Keratinocyte (primary cell): ENCODE data around the gene TPCN2.

Experiments used
- CTCF ChIP-seq, 3 experiments: IDR thresholded peaks in 1 of 3; conservative IDR thresholded peaks in 1 of 3; optimal IDR thresholded peaks in 1 of 3; 2 replicates in 2 of 3; 3 replicates in 1 of 3; pipeline versions ENCODE3 to v1.5.1; 2011; ENCODE audit warnings: low read length in 3 of 3, mild to moderate bottlenecking in 3 of 3, moderate library complexity in 2 of 3, control low read depth in 1 of 3, inconsistent platforms in 1 of 3; ENCODE audit not compliant: insufficient read depth in 2 of 3; ENCODE audit errors: extremely low read depth in 1 of 3
- EZH2 ChIP-seq: IDR thresholded peaks from one replicate; pipeline ENCODE4 v1.6.1; 2012; ENCODE audit warnings: inconsistent platforms, mild to moderate bottlenecking, low read length, moderate library complexity

- TF ChIP-seq CTCF (optimal IDR thresholded peaks at IDR 0.05 in 1 of 3, IDR thresholded peaks at IDR 0.05 in 1 of 3, conservative IDR thresholded peaks at IDR 0.05 in 1 of 3; ENCODE audit: extremely low read depth in 1 of 3, insufficient read depth in 2 of 3, low read length in 3 of 3) = no peak
- no peak for TF ChIP-seq EZH2
Observed at GRCh38 chr11:69155302-69156234, 106.8 kb downstream of the TPCN2 start, which contains the start of gene SMIM38.
